GM18499 (cell line): ENCODE data around the gene BLTP3A.
"Not testable (repeated sequence)": the region's sequence is repeated elsewhere in the genome, so short reads cannot be mapped to it uniquely, and the experiment has no call there.

Experiments
- ATAC-seq: cut with Tn5 transposase; IDR thresholded peaks from one replicate; pipeline ENCODE4 v1.9.1; 2021; ENCODE audit warnings: moderate number of reproducible peaks; ENCODE audit not compliant: insufficient read depth, unreplicated experiment

Gene BLTP3A

DNA sequence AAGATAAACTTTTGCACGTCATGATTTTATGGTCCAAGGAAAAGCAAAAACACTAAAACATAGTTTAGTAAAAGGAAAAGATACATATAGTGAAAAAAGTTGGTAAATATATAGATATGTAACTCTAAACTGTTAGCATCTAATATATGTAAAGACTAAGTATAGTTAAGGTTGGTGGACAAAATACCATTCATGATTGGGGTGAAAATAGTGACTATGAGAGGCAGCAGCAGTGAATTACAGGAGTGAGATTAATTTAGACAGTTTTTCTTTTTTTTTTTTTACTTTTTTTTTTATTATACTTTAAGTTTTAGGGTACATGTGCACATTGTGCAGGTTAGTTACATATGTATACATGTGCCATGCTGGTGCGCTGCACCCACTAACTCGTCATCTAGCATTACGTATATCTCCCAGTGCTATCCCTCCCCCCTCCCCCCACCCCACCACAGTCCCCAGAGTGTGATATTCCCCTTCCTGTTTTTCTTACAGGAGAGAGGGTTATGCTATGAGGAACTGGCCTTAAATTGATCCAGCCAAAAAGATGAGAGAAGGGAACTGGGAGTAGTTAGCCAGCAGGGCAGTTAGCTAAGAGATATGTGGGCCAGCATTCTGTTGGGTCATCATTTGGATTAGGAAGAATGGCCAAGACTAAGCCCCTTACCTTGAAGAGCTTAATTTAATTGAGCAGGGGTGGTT lies 27.1 kb downstream of the BLTP3A start:
- not testable (repeated sequence) for ATAC-seq

DNA sequence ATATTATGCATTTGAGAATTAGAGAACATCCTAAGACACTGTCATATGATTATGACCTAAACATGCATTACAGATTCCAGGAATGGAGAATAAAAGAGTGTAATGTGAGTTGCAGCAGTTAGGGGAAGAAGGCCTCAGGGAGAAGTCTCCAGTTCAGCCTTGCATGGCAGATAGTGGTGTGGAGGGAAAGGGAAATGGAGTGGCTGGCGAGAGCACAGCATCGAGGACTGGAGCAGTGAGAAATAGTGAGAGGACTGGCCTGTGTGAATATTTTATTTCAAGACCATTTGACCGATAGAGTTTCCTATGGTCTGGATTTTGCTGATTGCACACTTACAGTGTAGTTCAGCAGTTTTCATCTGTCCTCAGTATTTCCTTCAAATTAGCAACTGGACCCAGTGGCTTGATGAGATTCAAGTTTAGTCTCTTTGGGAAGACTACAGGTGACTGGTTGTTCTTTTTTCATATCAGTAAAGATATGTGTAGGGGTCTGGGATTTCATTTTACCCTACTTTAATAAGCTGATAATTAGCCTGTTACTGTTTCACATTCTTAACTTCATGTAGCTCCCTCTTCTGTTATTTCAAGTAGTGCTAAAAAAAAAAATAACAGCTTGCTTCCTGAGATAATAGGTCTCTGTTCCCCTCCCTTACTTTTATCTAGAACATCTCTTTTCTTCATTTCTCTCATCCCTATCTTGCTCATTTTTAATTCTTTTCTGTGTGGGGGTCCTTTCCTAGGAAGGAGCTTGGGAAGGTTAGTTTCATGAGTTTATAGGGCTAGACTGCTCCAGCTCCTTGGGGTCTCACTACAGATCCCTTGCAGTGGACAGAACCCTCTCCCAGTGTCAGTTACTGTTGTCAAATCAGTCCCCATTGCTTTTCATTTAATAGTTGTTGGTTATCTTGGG lies 27.9 kb downstream of the BLTP3A start:
- ATAC-seq, result no peak

DNA sequence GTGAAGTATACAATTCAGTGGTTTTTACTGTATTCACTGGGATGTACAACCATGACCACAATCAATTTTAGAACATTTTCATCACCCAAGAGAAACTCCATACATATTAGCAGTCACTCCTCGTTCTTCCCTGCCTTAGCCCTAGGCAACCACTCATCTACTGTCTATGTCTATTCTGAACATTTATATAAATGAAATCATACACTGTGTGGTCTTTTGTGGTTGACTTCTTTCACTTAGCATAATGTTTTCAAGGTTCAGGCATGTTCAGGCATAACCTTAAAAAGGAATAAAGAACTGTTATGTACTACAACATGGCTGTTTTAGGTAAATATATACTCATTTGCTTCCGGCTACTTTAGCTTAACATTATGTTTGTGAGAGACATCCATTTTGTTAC lies 37.3 kb downstream of the BLTP3A start:
- no peak for ATAC-seq

DNA sequence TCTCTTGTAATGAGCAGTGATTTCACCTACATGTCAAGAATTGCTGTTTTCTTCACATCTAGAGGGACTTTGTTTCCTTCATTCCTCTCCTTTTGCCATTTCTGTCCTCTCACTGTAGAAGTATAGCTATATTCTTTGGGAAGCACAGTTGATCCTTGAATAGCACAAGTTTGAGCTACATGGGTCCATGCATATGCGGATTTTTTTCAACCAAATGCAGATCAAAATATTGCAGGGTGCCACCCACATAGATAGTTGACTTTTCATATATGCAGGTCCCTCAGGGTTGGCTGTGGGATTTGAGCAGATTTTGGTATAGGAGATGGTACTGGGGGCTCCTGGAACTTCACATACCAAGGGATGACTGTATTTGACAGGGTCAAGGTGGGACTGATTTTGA lies 41.1 kb downstream of the BLTP3A start:
- ATAC-seq, result no peak

DNA sequence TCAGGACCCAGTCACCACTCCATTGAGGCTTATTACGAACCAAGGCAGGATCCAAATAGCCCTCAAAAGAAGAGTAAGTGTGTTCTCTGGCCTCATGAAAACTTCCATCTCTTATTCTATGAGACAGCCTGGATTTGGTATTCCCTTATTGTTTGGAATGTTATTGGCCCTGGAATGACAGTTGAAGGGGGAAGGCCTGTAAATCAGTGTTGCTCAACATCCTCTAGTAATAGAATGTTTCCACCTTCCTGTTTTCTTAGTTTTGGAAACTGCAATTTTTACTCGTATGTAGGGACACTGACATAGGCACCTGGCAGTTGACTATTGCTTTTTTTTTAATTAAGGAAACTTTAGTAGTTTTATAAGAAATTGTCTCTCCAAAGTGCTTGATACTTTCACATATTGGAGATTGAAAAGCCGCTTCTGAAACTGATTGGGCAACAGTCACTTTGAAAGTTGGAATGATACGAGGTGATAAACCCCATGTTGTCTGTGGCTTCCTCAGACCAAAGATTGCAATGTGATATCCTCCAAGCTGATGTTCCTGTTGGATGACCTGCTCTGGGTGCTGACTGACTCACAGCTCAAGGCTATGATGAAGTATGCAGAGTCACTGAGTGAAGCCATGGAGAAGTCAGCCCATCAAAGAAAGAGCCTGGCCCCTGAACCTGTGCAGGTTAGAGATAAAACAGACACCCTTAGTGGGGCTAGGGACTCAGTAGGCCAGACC lies 43.1 kb downstream of the BLTP3A start:
- ATAC-seq, result no peak

DNA sequence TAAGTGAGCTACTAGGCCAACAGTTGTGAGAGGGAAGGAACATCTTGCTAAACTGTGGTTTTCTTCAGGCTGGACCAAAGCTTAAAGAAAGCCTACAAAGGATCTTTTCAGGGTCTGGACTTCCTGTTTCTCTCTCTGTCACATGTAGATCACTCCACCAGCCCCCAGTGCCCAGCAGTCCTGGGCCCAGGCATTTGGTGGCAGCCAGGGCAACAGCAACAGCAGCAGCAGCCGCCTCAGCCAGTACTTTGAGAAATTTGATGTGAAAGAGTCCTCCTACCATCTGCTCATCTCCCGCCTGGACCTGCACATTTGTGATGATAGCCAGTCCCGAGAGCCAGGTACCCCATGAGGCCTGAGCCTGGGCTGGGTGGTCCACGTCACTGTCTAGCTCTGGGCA lies 44.1 kb downstream of the BLTP3A start:
- ATAC-seq, result no peak

DNA sequence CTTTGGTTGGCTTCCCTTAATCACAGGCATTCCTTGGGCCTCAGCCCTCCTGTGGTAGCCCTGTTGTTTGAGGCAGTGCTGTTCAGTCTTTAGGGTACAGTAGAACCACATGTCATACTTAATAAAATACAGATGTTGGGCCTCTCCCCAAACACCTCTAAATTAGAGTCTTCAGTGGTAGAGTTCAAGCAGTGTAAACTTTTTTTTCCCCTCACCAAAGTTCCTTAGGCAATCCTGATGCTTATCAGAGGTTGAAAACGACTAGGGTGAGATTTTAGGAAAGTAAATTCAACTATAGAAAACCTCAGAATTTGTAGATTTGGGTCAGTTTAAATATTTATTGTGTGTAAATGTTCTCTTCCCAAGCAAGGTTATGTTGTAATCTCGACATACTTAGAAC lies 44.6 kb downstream of the BLTP3A start:
- ATAC-seq, result no peak

DNA sequence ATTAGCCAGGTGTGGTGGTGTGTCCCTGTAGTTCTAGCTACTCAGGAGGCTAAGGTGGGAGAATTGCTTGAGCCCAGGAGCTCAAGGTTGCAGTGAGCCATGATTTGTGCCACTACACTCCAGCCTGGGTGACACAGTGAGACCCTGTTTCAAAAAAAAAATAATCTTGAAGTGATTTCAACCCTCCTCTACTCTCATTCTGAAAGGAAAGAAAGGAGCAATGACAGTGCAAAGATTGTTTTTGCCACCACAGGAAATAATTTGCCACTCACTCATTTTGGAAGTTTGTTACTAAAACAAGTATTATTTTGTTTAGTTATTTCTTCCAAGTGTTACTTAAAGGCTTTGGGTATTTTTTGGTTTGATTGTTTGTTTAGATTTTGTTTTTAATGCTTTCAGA lies 45.6 kb downstream of the BLTP3A start:
- no peak for ATAC-seq

DNA sequence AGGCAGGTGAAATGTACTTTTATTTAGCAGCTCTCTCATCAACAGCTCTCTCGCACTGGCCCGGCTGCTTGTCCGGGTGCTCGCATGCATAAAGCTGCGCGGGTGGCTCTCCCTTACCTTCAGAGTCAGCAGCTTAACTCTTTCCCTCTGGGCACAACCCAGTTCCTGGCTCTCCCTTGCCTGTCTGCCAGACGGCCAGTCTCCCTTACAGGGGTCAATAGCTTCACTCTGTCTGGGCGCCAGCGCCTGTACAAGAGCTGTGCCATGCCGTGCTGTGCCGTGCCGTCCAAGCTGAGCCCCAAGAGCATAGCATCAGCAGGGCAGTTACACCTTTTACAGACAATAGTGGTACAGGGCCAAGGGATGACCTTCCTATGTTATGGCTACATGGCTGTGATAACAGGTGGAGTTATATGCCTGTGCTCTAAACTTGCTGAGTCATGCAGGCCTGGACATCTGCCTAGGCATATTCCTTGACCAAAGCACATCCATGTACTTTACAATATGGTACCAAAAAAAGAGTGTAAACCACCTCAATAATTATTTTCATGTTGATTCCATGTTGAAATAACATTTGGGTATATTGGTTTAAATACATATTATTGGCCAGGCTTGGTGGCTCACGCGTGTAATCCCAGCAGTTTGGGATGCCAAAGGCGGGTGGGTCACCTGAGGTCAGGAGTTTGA lies 47.9 kb downstream of the BLTP3A start:
- ATAC-seq, result no peak
